ENCODE results near the gene ACRBP. TPM values are rescaled to one million over a fixed set of nuclear protein-coding genes. Genes with fewer than 3 reads are reported as not detected.
A peak's percentile ranks its signal among the peaks of the same experiment; 100 is the strongest.

Gene ACRBP
- total RNA-seq, 1 donor from 2014 or later, result 7.1 TPM

GRCh38 chr12:6641131-6641530 lies 6.1 kb downstream of the ACRBP start:
- Mint-ChIP-seq H3K4me3 (no peak overlapping the region), H3K27me3 (peaks cover 44% of the 10 kb centered on the region), H3K27ac (no peak overlapping the region), H3K36me3 (peaks cover 16% of the 10 kb centered on the region), H3K9me3 (peaks cover 6% of the 10 kb centered on the region), H3K4me1 (ENCODE audit: unreplicated experiment) (peaks cover 2% of the 10 kb centered on the region)
- no peak for DNase-seq (ENCODE audit: extremely low spot score, unreplicated experiment)
- no peak for TF ChIP-seq CTCF (conservative IDR thresholded peaks at IDR 0.05)

- peaks cover 4% of the 10 kb centered on the region for H3K4me1 Mint-ChIP-seq (ENCODE audit: unreplicated experiment)
- TF ChIP-seq CTCF (conservative IDR thresholded peaks at IDR 0.05), result no peak
- DNase-seq (ENCODE audit: extremely low spot score, unreplicated experiment), result no peak
- no peak overlapping the region for H3K4me3 Mint-ChIP-seq
- H3K27ac Mint-ChIP-seq, result no peak overlapping the region
- H3K9me3 Mint-ChIP-seq, result peaks cover 6% of the 10 kb centered on the region
- H3K27me3 Mint-ChIP-seq, result peaks cover 44% of the 10 kb centered on the region
- H3K36me3 Mint-ChIP-seq, result peaks cover 16% of the 10 kb centered on the region
Measured at GRCh38 chr12:6640497-6640896, 6.7 kb downstream of the ACRBP start.

GRCh38 chr12:6639151-6639801 lies 8.0 kb downstream of the ACRBP start:
- TF ChIP-seq CTCF (conservative IDR thresholded peaks at IDR 0.05), result no peak
- no peak for DNase-seq (ENCODE audit: extremely low spot score, unreplicated experiment)
- Mint-ChIP-seq H3K27ac (no peak overlapping the region), H3K4me1 (ENCODE audit: unreplicated experiment) (peaks cover 4% of the 10 kb centered on the region), H3K9me3 (peaks cover 3% of the 10 kb centered on the region), H3K27me3 (peaks cover 36% of the 10 kb centered on the region), H3K36me3 (peaks cover 7% of the 10 kb centered on the region), H3K4me3 (no peak overlapping the region)

GRCh38 chr12:6638305-6638704 lies 8.9 kb downstream of the ACRBP start:
- no peaks in the 10 kb centered on the region for H3K9me3 Mint-ChIP-seq
- DNase-seq (ENCODE audit: extremely low spot score, unreplicated experiment), result no peak
- H3K27me3 Mint-ChIP-seq, result peaks cover 34% of the 10 kb centered on the region
- no peak overlapping the region for H3K4me3 Mint-ChIP-seq
- H3K36me3 Mint-ChIP-seq, result no peaks in the 10 kb centered on the region
- H3K27ac Mint-ChIP-seq, result no peak overlapping the region
- H3K4me1 Mint-ChIP-seq (ENCODE audit: unreplicated experiment), result peaks cover 4% of the 10 kb centered on the region
- TF ChIP-seq CTCF (conservative IDR thresholded peaks at IDR 0.05), result no peak

GRCh38 chr12:6635856-6636531 lies 11.2 kb downstream of the ACRBP start, which contains the start of gene LPAR5:
LPAR5 (minus strand) TSS chr12:6635959; CDS start chr12:6621248, 14,711 bp downstream.
- H3K9me3 Mint-ChIP-seq, result no peaks in the 10 kb centered on the region
- peaks cover 15% of the 10 kb centered on the region for H3K4me1 Mint-ChIP-seq (ENCODE audit: unreplicated experiment)
- H3K27me3 Mint-ChIP-seq, result peaks cover 16% of the 10 kb centered on the region
- peak within 1 kb of the TSS; percentile 93 for H3K27ac Mint-ChIP-seq
- TF ChIP-seq CTCF (conservative IDR thresholded peaks at IDR 0.05), result no peak
- H3K4me3 Mint-ChIP-seq, result peak within 1 kb of the TSS; percentile 86
- no peaks in the 10 kb centered on the region for H3K36me3 Mint-ChIP-seq
- no peak for DNase-seq (ENCODE audit: extremely low spot score, unreplicated experiment)

Measured in type B pancreatic cell (in vitro differentiated cells).